GM18526 (cell line): Measurements from ENCODE around the gene DIPK2A.

Source experiments
- POLR2A ChIP-seq: IDR thresholded peaks from 3 replicates; pipeline ENCODE4 v1.6.1; 2011; ENCODE audit not compliant: insufficient read length; ENCODE audit errors: extremely low read depth

DIPK2A gene, protein sequence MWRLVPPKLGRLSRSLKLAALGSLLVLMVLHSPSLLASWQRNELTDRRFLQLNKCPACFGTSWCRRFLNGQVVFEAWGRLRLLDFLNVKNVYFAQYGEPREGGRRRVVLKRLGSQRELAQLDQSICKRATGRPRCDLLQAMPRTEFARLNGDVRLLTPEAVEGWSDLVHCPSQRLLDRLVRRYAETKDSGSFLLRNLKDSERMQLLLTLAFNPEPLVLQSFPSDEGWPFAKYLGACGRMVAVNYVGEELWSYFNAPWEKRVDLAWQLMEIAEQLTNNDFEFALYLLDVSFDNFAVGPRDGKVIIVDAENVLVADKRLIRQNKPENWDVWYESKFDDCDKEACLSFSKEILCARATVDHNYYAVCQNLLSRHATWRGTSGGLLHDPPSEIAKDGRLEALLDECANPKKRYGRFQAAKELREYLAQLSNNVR

DNA sequence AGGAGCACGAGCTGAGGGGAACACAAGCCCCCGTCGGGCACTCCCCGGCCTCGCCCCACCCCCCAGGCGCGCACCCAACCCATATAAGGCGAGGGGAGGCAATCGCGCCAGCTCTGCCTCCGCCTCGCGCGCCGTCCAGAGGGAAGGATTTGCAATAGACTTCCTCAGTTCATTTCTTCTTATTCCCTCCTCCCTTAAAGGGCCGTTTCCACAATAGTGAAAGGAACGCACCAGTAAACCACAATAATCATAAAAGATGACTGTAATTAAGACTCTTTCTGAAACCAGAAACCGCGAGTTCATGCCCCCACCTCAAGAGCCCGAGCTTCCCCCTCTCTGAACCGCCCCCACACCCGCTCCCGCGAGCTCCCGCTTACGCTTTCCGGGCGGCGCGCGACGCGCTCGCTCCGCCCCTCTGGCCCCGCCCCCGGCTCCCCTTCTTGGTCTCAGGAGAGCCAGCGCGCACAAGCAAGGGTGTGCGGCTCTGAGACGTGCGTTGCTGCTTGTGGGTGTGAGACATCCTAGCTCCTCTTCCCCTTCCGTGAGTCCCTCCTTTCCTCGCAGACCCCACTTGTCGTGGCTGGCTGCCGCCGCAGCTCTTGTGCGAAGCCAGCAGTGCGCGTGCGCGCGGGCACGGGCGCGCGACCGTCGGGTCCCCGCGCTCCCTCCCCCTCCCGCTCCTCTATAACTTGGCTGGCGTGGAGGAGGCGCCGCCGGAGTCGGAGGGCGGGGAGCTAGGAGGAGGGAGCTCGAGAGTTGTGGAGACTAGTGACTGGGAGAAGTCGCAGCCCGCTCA, at the start of gene DIPK2A:
TSS of gene DIPK2A (plus strand) at position 465 of the 796 bp plus-strand sequence. CDS start 510 bp downstream, outside the sequence.
- TF ChIP-seq POLR2A: peak; percentile 92

GRCh38 chr3:143924522-143925285, 46.9 kb upstream of the DIPK2A start:
- TF ChIP-seq POLR2A: no peak

DNA sequence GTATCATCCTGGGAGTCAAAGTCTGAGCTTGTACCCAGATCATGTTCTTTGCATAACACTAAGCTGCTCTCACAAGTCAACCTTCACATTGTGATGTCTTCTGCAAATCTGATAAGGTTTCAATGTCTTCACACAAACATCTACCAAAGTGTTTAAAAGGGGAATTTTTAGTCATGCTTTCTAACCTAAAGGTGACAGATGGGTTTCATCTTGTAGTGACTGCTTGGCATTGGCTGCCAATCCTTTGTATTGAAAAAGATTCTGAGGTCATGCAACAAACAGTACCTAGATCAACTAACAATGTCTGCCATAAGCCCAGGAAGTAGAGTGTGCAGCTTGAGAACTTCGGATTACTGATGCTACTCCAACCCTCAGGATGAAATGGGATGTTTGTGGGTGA, 43.6 kb upstream of the DIPK2A start:
- no peak for TF ChIP-seq POLR2A

- no peak for TF ChIP-seq POLR2A
These were observed 42.9 kb upstream of the DIPK2A start for GRCh38 chr3:143928541-143929255.

GRCh38 chr3:143934791-143935190, 36.8 kb upstream of the DIPK2A start:
- TF ChIP-seq POLR2A: no peak

GRCh38 chr3:143935678-143936077, 35.9 kb upstream of the DIPK2A start:
- no peak for TF ChIP-seq POLR2A

DNA sequence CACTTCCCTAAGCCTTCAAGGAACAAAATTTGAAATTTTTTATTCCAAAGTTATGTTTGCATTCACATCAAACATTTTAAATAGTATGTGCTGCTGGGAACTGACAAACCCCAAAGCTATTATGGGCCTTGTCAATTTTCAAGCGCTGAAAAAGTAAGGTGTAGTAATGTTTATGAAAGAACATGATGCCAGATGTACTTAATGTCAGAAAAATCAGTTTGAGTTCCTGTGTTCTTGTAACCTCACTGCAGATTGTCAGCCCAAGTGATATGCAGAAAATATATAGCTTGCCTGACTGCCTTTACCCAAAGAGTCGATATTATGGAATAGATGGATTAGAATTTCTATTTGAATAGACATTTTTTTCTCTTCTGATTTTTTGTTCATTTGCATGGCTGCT, 20.8 kb upstream of the DIPK2A start:
- TF ChIP-seq POLR2A: no peak

- no peak for TF ChIP-seq POLR2A
These were observed 20.2 kb upstream of the DIPK2A start for GRCh38 chr3:143951351-143951971.

DNA sequence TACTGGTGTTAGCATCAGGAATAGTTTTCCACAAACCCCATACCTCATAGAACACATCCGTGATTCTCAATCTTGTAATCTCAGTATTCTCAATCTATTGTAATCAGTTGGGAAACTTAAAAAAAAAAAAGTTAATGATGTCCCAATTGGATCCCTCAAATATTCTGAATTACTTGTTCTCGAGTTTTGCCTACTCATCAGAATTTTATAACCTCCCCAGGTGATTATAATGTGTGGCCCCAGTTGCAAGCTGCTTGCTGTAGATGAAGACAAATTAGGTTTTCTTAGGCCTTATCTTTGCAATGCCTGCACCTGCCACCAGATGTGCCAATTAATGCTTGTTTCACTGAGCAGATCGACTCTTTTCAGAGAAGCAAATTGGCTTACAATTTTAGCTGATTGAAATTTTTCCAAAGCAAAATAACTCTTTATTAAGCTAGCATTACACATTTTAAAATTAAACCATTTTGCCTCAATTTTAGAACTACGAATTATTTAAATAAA, 19.0 kb upstream of the DIPK2A start:
- TF ChIP-seq POLR2A: no peak

- TF ChIP-seq POLR2A: no peak
These were observed 16.5 kb upstream of the DIPK2A start for GRCh38 chr3:143955113-143955512.

GRCh38 chr3:143956838-143957237, 14.8 kb upstream of the DIPK2A start:
- TF ChIP-seq POLR2A: no peak

- no peak for TF ChIP-seq POLR2A
These were observed 14.2 kb upstream of the DIPK2A start for GRCh38 chr3:143957453-143957852.

DNA sequence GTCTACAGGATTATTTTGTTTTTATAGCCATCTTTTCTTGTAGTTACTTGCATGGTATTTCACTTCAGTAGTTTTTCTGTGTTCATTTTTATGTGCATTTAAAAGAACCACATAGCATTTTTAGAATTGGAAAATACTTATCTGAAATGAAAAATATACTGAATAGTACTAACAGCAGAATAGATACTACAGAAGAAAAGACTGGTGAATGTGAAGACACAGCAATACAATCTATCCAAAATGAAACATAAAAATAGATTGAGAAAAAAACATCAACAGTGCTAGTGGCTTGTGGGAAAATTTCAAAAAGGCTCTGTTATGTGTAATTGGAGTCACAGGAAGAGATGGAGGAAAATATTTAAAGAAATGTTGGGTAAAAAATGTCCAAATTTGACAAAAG, 12.7 kb upstream of the DIPK2A start:
- TF ChIP-seq POLR2A: no peak

DNA sequence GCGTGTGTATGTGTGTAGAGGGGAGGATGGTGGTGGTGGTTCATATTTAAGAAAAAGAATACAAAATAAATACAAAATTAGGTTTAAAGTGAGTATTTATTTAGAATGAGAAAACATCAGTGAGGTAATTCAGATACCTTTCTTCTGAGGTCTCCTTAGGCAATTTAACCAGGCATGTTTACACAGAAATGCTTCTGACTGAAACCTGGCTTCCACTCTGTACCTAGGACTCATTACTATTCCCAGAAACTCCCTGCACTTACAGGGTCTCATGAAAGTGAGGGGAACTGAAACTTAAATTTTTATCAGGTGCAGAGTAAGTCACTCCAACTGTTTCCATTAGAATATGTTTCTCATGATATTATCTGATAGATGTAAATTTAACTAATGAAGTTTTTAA, 10.3 kb upstream of the DIPK2A start:
- no peak for TF ChIP-seq POLR2A
